AG20443 (cell line): ENCODE data around the gene ITIH2.

Experiments used
- DNase-seq: peaks from one replicate; pipeline ENCODE4 v3.0.0; 2012; ENCODE audit warnings: low spot score, mixed read lengths

Gene ITIH2

GRCh38 chr10:7794251-7795026, 91.3 kb downstream of the ITIH2 start:
- DNase-seq = no peak

GRCh38 chr10:7795605-7796004, 92.5 kb downstream of the ITIH2 start:
- DNase-seq = no peak

GRCh38 chr10:7797582-7797981, 94.5 kb downstream of the ITIH2 start:
- DNase-seq = peak; percentile 90
